Upper lobe of right lung (tissue), 1 donor: ENCODE measurements around the gene PTPRG. TPM values are rescaled to one million over a fixed set of nuclear protein-coding genes. Genes with fewer than 3 reads are reported as not detected.
A peak's percentile ranks its signal among the peaks of the same experiment; 100 is the strongest.

ENCODE experiments used
- ATAC-seq: fragments of 200-7000 bp; cut with Tn5 transposase; one replicate; pipeline ENCODE4 v1.9.1; 2020; ENCODE audit warnings: mild to moderate bottlenecking, moderate library complexity
- DNase-seq: peaks from one replicate; pipeline ENCODE4 v3.0.0-alpha.2; 2020
- H3K27ac ChIP-seq: fragments of 200-600 bp; one replicate; pipeline ENCODE4 v1.8.0; 2022
- H3K27me3 ChIP-seq: fragments of 200-600 bp; one replicate; pipeline ENCODE4 v1.8.0; 2022; ENCODE audit warnings: mild to moderate bottlenecking
- H3K36me3 ChIP-seq: fragments of 200-600 bp; one replicate; pipeline ENCODE4 v1.8.0; 2022
- H3K4me1 ChIP-seq: fragments of 200-600 bp; one replicate; pipeline ENCODE4 v1.8.0; 2022
- H3K4me3 ChIP-seq: fragments of 200-600 bp; one replicate; pipeline ENCODE4 v1.8.0; 2022; ENCODE audit warnings: mild to moderate bottlenecking
- H3K9me3 ChIP-seq: fragments of 200-600 bp; one replicate; pipeline ENCODE4 v1.8.0; 2022
- intact Hi-C: fragments of 100-400 bp; cut with DNase I; formaldehyde crosslinking; loops from one replicate; pipeline ENCODE4 v1.11.0; 2022
- total RNA-seq: library from RNA; stranded (reverse); fragmentation: NEBNext Ultra II Directional; extraction: Animal tissue kit (Norgen Biotek cat#: 25700); gene quantifications from one replicate; pipeline ENCODE4 v1.2.1, GENCODE V29; 2021
- TF ChIP-seq, protein P1 (sequence below): fragments of 200-600 bp; IDR thresholded peaks from one replicate; pipeline ENCODE4 v1.8.0; 2022; ENCODE audit warnings: antibody characterized with exemption
- donor health status: DM: no; HTN: yes; CAD: no; lungs with severe emphysema.

The PTPRG gene
- total RNA-seq, 1 donor from 2014 or later: 86.7 TPM

DNA sequence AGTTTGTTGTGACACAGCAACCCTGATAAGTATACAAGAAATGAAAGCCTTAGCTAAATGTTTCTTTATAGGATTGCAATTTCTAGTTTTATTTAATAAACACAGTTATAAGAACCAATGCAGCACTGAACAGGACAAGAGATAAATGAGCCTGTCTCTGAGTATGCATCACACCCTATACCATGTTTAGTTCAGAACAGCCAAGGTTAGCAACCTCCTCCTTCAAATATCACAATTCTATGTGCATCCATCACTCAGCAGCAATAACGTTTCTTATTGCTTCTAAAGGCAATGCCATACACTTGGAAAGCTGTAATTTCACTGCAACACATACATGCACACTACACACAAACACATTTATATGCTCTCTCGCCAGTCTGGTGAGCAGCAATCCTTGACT, 280.6 kb downstream of the PTPRG start:
- DNase-seq: no peak
- Histone ChIP-seq H3K9me3 (no peaks in the 10 kb centered on the region), H3K27me3 (no peaks in the 10 kb centered on the region), H3K4me1 (peaks cover 24% of the 10 kb centered on the region), H3K36me3 (no peaks in the 10 kb centered on the region), H3K27ac (no peak overlapping the region), H3K4me3 (no peak overlapping the region)
- intact Hi-C loops: loop anchor here (10.0 kb wide), 1 partner anchor 277 kb away; the partner anchor contains the start of gene PTPRG
- ATAC-seq: no peak
- TF ChIP-seq, protein P1, sequence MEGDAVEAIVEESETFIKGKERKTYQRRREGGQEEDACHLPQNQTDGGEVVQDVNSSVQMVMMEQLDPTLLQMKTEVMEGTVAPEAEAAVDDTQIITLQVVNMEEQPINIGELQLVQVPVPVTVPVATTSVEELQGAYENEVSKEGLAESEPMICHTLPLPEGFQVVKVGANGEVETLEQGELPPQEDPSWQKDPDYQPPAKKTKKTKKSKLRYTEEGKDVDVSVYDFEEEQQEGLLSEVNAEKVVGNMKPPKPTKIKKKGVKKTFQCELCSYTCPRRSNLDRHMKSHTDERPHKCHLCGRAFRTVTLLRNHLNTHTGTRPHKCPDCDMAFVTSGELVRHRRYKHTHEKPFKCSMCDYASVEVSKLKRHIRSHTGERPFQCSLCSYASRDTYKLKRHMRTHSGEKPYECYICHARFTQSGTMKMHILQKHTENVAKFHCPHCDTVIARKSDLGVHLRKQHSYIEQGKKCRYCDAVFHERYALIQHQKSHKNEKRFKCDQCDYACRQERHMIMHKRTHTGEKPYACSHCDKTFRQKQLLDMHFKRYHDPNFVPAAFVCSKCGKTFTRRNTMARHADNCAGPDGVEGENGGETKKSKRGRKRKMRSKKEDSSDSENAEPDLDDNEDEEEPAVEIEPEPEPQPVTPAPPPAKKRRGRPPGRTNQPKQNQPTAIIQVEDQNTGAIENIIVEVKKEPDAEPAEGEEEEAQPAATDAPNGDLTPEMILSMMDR: no peak

DNA sequence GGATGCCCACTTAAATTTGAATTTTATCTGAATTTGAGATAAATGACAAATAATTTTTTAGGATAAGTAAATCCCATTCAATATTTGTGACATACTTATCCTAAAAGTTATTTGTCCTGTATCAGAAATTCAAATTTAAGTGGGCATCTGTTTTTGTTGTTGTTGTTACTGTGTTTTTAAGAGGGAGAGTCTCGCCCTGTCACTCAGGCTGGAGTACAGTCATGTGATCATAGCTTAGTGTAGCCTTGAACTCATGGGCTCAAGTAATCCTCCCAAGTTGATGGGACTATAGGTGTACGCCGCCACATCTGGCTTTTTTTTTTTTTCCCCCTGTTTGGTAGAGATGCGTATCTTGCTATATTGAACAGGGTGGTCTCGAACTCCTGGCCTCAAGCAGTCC, 283.0 kb downstream of the PTPRG start:
- Histone ChIP-seq H3K9me3 (no peaks in the 10 kb centered on the region), H3K4me3 (no peak overlapping the region), H3K27ac (no peak overlapping the region), H3K36me3 (no peaks in the 10 kb centered on the region), H3K27me3 (no peaks in the 10 kb centered on the region), H3K4me1 (peaks cover 38% of the 10 kb centered on the region)
- DNase-seq (no peak), ATAC-seq (no peak)
- intact Hi-C loops: loop anchor here (10.0 kb wide), 1 partner anchor 280 kb away; the partner anchor contains the start of gene PTPRG
- TF ChIP-seq, protein P1: no peak

DNA sequence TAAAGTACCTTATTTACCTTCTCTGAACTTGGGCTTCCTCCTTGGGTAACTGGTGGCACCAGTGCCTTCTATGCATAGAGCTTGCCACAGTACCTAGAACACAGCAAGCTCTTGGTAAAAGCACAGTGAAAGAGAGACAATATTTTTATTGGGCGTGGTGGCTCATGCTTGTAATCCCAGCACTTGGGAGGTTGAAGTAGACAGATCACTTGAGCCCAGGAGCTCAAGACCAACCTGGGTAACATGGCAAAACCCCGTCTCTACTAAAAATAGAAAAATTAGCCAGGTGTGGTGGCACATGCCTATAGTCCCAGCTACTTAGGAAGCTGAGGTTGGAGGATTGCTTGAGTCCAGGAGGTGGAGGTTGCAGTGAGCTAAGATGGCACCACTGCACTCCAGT, 285.1 kb downstream of the PTPRG start:
- H3K9me3 ChIP-seq: no peaks in the 10 kb centered on the region
- no peak for DNase-seq
- no peaks in the 10 kb centered on the region for H3K27me3 ChIP-seq
- no peak overlapping the region for H3K4me3 ChIP-seq
- H3K4me1 ChIP-seq: peaks cover 46% of the 10 kb centered on the region
- peak; percentile 43 for ATAC-seq
- peak overlapping the region; percentile 79 for H3K27ac ChIP-seq
- no peaks in the 10 kb centered on the region for H3K36me3 ChIP-seq
- TF ChIP-seq, protein P1: no peak
- intact Hi-C loops: loop anchor here (10.0 kb wide), 1 partner anchor 282 kb away; the partner anchor contains the start of gene PTPRG

DNA sequence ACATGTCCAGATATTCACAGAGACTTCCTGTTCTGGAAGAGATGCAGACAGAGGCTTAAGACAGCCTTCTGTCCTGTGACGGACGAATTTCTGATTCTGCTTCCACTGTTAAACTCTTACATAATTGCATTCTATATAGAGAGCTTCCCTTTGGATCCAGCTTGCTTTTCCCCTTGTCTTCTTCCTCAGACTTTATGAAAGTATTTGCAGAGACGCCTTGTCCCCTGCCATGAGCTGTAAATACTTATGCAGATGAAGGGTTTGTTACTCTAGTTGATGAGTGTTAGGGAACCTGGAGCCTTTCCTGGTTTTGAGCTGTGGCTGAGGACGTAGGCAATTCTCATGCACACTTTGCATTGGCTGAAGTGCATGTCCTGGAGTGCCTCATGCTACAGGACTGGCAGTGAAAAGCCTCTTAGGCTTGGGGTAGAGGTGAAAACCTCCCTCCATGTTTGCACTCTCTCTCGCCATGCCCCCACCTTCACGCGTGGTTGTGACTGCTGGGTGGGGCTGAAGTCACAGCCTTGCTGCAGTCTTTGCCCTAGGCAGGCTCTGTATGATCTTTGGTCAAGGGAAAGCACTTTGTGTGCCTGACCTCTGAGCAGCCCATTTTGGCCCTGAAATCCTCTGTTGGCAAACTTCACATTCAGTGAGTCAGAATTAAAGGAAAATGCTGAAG, 286.6 kb downstream of the PTPRG start:
- Histone ChIP-seq H3K4me1 (peaks cover 38% of the 10 kb centered on the region), H3K27me3 (no peaks in the 10 kb centered on the region), H3K27ac (peak overlapping the region; percentile 79), H3K4me3 (no peak overlapping the region), H3K9me3 (no peaks in the 10 kb centered on the region), H3K36me3 (no peaks in the 10 kb centered on the region)
- ATAC-seq (peak; percentile 93), DNase-seq (peak; percentile 84)
- TF ChIP-seq, protein P1: no peak
- intact Hi-C loops: loop anchor here (10.0 kb wide), 1 partner anchor 283 kb away; the partner anchor contains the start of gene PTPRG

DNA sequence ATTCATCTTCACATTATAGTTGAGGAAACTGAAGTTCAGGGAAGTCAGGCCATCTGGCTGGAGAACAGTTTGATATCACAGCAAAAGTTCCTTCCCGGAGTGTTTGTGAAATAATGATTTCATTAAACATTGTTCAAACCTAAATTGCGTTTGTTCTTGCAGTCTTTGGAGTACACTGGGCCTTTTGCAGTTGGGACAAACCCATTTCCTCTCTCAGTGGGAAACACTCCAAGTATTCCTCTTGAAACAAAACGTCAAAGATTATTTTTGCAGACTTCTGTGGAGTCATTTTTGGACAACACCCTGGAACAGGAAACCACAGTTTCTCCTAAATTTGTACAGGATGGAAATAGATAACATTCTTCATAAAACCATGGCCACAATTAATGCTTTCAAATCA, 287.5 kb downstream of the PTPRG start:
- Histone ChIP-seq H3K9me3 (no peaks in the 10 kb centered on the region), H3K4me1 (peaks cover 43% of the 10 kb centered on the region), H3K27me3 (no peaks in the 10 kb centered on the region), H3K4me3 (no peak overlapping the region), H3K36me3 (no peaks in the 10 kb centered on the region), H3K27ac (peak overlapping the region; percentile 79)
- intact Hi-C loops: loop anchor here (10.0 kb wide), 1 partner anchor 284 kb away; the partner anchor contains the start of gene PTPRG
- TF ChIP-seq, protein P1: no peak
- ATAC-seq: peak; percentile 60
- DNase-seq: no peak
